Measurements from ENCODE around the gene PET117. TPM values are rescaled to one million over a fixed set of nuclear protein-coding genes. Genes with fewer than 3 reads are reported as not detected.
"Not testable (repeated sequence)": the region's sequence is repeated elsewhere in the genome, so short reads cannot be mapped to it uniquely, and the experiment has no call there.

PET117 gene
- total RNA-seq, 2 experiments from 2014 or later: 13.6 to 14.6 TPM

GRCh38 chr20:18103497-18103896 lies 34.2 kb upstream of the PET117 start:
- ATAC-seq (ENCODE audit: poor library complexity) (no peak), DNase-seq (no peak)
- H3K36me3 Mint-ChIP-seq (ENCODE audit: low read depth): no peaks in the 10 kb centered on the region
- no peaks in the 10 kb centered on the region for H3K27me3 ChIP-seq (ENCODE audit: control insufficient read depth in 1 of 2, insufficient read depth in 2 of 2, low read length in 2 of 2)
- H3K4me3 ChIP-seq (ENCODE audit: low read length): no peak overlapping the region
- ChIA-PET CTCF (no interaction called here), POLR2A (no interaction called here)
- no peaks in the 10 kb centered on the region for H3K9me3 ChIP-seq (ENCODE audit: control insufficient read depth in 1 of 2, insufficient read depth in 1 of 2, low read length in 2 of 2)
- H3K36me3 ChIP-seq (ENCODE audit: insufficient read depth, low read length): no peaks in the 10 kb centered on the region
- no peak overlapping the region for H3K27ac ChIP-seq (ENCODE audit: low read depth in 1 of 2, low read length in 2 of 2)
- H3K4me1 ChIP-seq (ENCODE audit: insufficient read depth, low read length): no peaks in the 10 kb centered on the region
- no peak overlapping the region for H3K4me3 Mint-ChIP-seq
- intact Hi-C loops (cut with DNase I, micrococcal nuclease): no loop called here
- H3K27ac Mint-ChIP-seq: no peak overlapping the region
- H3K9me3 Mint-ChIP-seq: peaks cover 2% of the 10 kb centered on the region
- peaks cover 28% of the 10 kb centered on the region for H3K27me3 Mint-ChIP-seq
- TF ChIP-seq, protein P1, sequence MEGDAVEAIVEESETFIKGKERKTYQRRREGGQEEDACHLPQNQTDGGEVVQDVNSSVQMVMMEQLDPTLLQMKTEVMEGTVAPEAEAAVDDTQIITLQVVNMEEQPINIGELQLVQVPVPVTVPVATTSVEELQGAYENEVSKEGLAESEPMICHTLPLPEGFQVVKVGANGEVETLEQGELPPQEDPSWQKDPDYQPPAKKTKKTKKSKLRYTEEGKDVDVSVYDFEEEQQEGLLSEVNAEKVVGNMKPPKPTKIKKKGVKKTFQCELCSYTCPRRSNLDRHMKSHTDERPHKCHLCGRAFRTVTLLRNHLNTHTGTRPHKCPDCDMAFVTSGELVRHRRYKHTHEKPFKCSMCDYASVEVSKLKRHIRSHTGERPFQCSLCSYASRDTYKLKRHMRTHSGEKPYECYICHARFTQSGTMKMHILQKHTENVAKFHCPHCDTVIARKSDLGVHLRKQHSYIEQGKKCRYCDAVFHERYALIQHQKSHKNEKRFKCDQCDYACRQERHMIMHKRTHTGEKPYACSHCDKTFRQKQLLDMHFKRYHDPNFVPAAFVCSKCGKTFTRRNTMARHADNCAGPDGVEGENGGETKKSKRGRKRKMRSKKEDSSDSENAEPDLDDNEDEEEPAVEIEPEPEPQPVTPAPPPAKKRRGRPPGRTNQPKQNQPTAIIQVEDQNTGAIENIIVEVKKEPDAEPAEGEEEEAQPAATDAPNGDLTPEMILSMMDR (IDR thresholded peaks at IDR 0.05): no peak
- H3K4me1 Mint-ChIP-seq (ENCODE audit: low read depth): no peaks in the 10 kb centered on the region

GRCh38 chr20:18108326-18108725 lies 29.3 kb upstream of the PET117 start:
- no peaks in the 10 kb centered on the region for H3K36me3 ChIP-seq (ENCODE audit: insufficient read depth, low read length)
- no peak for ATAC-seq (ENCODE audit: poor library complexity)
- TF ChIP-seq, protein P1 (IDR thresholded peaks at IDR 0.05): no peak
- Mint-ChIP-seq H3K9me3 (peaks cover 4% of the 10 kb centered on the region), H3K4me3 (no peak overlapping the region), H3K27me3 (peaks cover 7% of the 10 kb centered on the region), H3K27ac (no peak overlapping the region), H3K36me3 (ENCODE audit: low read depth) (no peaks in the 10 kb centered on the region), H3K4me1 (ENCODE audit: low read depth) (no peaks in the 10 kb centered on the region)
- CTCF ChIA-PET: interaction anchor here (1.0 kb wide), 1 partner anchor 15 kb away, joined by 4 read pairs; no protein-coding TSS in a partner anchor
- H3K4me1 ChIP-seq (ENCODE audit: insufficient read depth, low read length): no peaks in the 10 kb centered on the region
- H3K27ac ChIP-seq (ENCODE audit: low read depth in 1 of 2, low read length in 2 of 2): no peak overlapping the region
- POLR2A ChIA-PET: interaction anchor here (0.6 kb wide), 1 partner anchor 516 kb away, joined by 3 read pairs; no protein-coding TSS in a partner anchor
- no peak for DNase-seq
- H3K27me3 ChIP-seq (ENCODE audit: control insufficient read depth in 1 of 2, insufficient read depth in 2 of 2, low read length in 2 of 2): no peaks in the 10 kb centered on the region
- no peak overlapping the region for H3K4me3 ChIP-seq (ENCODE audit: low read length)
- intact Hi-C loops (cut with DNase I, micrococcal nuclease): no loop called here
- no peaks in the 10 kb centered on the region for H3K9me3 ChIP-seq (ENCODE audit: control insufficient read depth in 1 of 2, insufficient read depth in 1 of 2, low read length in 2 of 2)

DNA sequence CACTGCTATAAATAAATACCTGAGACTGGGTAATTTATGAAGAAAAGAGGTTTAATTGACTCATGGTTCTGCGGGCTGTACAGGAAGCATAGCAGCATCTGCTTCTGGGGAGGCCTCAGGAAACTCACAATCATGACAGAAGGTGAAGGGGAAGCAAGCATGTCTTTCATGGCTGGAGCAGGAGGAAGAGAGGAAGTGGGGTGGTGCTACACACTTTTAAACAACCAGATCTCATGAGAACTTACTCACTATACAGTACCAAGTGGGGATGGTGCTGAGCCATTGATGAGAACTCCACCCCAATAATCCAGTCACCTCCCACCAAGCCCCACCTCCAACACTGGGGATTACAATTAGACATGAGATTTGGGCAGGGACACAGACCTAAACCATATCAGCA lies 9.1 kb upstream of the PET117 start:
- intact Hi-C loops (cut with DNase I, micrococcal nuclease); H3K36me3 ChIP-seq (ENCODE audit: insufficient read depth, low read length); CTCF ChIA-PET; H3K4me1 Mint-ChIP-seq (ENCODE audit: low read depth); H3K9me3 Mint-ChIP-seq; H3K27ac ChIP-seq (ENCODE audit: low read depth in 1 of 2, low read length in 2 of 2); H3K4me1 ChIP-seq (ENCODE audit: insufficient read depth, low read length); H3K4me3 Mint-ChIP-seq; H3K4me3 ChIP-seq (ENCODE audit: low read length); H3K36me3 Mint-ChIP-seq (ENCODE audit: low read depth); H3K27me3 Mint-ChIP-seq; H3K9me3 ChIP-seq (ENCODE audit: control insufficient read depth in 1 of 2, insufficient read depth in 1 of 2, low read length in 2 of 2); POLR2A ChIA-PET; ATAC-seq (ENCODE audit: poor library complexity); H3K27me3 ChIP-seq (ENCODE audit: control insufficient read depth in 1 of 2, insufficient read depth in 2 of 2, low read length in 2 of 2): not testable (repeated sequence)
- peak in 2 of 14 experiments; percentile 2 to 12 for DNase-seq
- H3K27ac Mint-ChIP-seq: peak overlapping the region; percentile 32

GRCh38 chr20:18132663-18133062 lies 5.0 kb upstream of the PET117 start:
- intact Hi-C loops (cut with DNase I, micrococcal nuclease): loop anchor here in 1 of 2 experiments (10.0 kb wide), 2 partner anchors 628 to 1558 kb away; partner anchors contain the start of gene KIF16B
- no peak overlapping the region for H3K27ac Mint-ChIP-seq
- no peak overlapping the region for H3K27ac ChIP-seq (ENCODE audit: low read depth in 1 of 2, low read length in 2 of 2)
- peaks cover 0 to 3% of the 10 kb centered on the region in 2 experiments for H3K9me3 ChIP-seq (ENCODE audit: control insufficient read depth in 1 of 2, insufficient read depth in 1 of 2, low read length in 2 of 2)
- ATAC-seq (ENCODE audit: poor library complexity) (no peak), DNase-seq (no peak)
- H3K36me3 Mint-ChIP-seq (ENCODE audit: low read depth): peaks cover 4% of the 10 kb centered on the region
- ChIA-PET POLR2A (no interaction called here), CTCF (no interaction called here)
- peaks cover 10% of the 10 kb centered on the region for H3K4me1 Mint-ChIP-seq (ENCODE audit: low read depth)
- no peak overlapping the region for H3K4me3 ChIP-seq (ENCODE audit: low read length)
- H3K4me1 ChIP-seq (ENCODE audit: insufficient read depth, low read length): peaks cover 12% of the 10 kb centered on the region
- H3K9me3 Mint-ChIP-seq: peaks cover 2% of the 10 kb centered on the region
- TF ChIP-seq, protein P1 (IDR thresholded peaks at IDR 0.05): no peak
- H3K36me3 ChIP-seq (ENCODE audit: insufficient read depth, low read length): no peaks in the 10 kb centered on the region
- no peaks in the 10 kb centered on the region for H3K27me3 Mint-ChIP-seq
- no peaks in the 10 kb centered on the region for H3K27me3 ChIP-seq (ENCODE audit: control insufficient read depth in 1 of 2, insufficient read depth in 2 of 2, low read length in 2 of 2)
- no peak overlapping the region for H3K4me3 Mint-ChIP-seq

Measured in CD4-positive, alpha-beta T cell (primary cell).